NCI-H2227 treated with DMSO at 0.1 percent for 48 hours (cell line): Measurements from ENCODE around the gene GAS1.

Experiments
- DNase-seq: peaks from one replicate; lab custom pipeline; 2025; lab: John Stamatoyannopoulos, UW

GAS1 gene

GRCh38 chr9:86925686-86926085, 21.6 kb downstream of the GAS1 start:
- DNase-seq = no peak

GRCh38 chr9:86924206-86924605, 23.1 kb downstream of the GAS1 start:
- no peak for DNase-seq

GRCh38 chr9:86921151-86921923, 26.0 kb downstream of the GAS1 start:
- no peak for DNase-seq

GRCh38 chr9:86918556-86918955, 28.8 kb downstream of the GAS1 start:
- DNase-seq = no peak

GRCh38 chr9:86912210-86912609, 35.1 kb downstream of the GAS1 start:
- no peak for DNase-seq

GRCh38 chr9:86909388-86909787, 37.9 kb downstream of the GAS1 start:
- DNase-seq = no peak

GRCh38 chr9:86908261-86908660, 39.0 kb downstream of the GAS1 start:
- no peak for DNase-seq

- DNase-seq = no peak
These were observed 40.0 kb downstream of the GAS1 start for GRCh38 chr9:86907346-86907745.

- no peak for DNase-seq
These were observed 43.6 kb downstream of the GAS1 start for GRCh38 chr9:86903734-86904085.

- no peak for DNase-seq
These were observed 44.1 kb downstream of the GAS1 start for GRCh38 chr9:86902991-86903733.

GRCh38 chr9:86902586-86902985, 44.7 kb downstream of the GAS1 start:
- DNase-seq = no peak

GRCh38 chr9:86902176-86902575, 45.1 kb downstream of the GAS1 start:
- DNase-seq = no peak

GRCh38 chr9:86901511-86901910, 45.8 kb downstream of the GAS1 start:
- no peak for DNase-seq
